ENCODE measurements around the gene CMTR1.

CMTR1 gene, protein sequence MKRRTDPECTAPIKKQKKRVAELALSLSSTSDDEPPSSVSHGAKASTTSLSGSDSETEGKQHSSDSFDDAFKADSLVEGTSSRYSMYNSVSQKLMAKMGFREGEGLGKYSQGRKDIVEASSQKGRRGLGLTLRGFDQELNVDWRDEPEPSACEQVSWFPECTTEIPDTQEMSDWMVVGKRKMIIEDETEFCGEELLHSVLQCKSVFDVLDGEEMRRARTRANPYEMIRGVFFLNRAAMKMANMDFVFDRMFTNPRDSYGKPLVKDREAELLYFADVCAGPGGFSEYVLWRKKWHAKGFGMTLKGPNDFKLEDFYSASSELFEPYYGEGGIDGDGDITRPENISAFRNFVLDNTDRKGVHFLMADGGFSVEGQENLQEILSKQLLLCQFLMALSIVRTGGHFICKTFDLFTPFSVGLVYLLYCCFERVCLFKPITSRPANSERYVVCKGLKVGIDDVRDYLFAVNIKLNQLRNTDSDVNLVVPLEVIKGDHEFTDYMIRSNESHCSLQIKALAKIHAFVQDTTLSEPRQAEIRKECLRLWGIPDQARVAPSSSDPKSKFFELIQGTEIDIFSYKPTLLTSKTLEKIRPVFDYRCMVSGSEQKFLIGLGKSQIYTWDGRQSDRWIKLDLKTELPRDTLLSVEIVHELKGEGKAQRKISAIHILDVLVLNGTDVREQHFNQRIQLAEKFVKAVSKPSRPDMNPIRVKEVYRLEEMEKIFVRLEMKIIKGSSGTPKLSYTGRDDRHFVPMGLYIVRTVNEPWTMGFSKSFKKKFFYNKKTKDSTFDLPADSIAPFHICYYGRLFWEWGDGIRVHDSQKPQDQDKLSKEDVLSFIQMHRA
- long read RNA-seq, full-length matches to known transcripts, result 45 of 58 reads
- long read RNA-seq, partial matches to known transcripts, result 7 of 58 reads
- long read RNA-seq, other reads (novel, unspliced or antisense), result 6 of 58 reads

GRCh38 chr6:37432916-37433656 lies at the start of gene CMTR1:
TSS of gene CMTR1 (plus strand) at chr6:37433221. CDS start at chr6:37435630, 2,409 bp downstream.
- TF ChIP-seq GABPA (IDR thresholded peaks at IDR 0.05; ENCODE audit: low read depth) (no peak), SPI1 (IDR thresholded peaks at IDR 0.05; ENCODE audit: borderline replicate concordance, low read depth) (no peak), POLR2AphosphoS5 (IDR thresholded peaks at IDR 0.05; ENCODE audit: low read depth) (peak; percentile 82), REST (IDR thresholded peaks at IDR 0.05; ENCODE audit: insufficient replicate concordance, low read depth) (peak; percentile 51)
- TF ChIP-seq, protein P1, sequence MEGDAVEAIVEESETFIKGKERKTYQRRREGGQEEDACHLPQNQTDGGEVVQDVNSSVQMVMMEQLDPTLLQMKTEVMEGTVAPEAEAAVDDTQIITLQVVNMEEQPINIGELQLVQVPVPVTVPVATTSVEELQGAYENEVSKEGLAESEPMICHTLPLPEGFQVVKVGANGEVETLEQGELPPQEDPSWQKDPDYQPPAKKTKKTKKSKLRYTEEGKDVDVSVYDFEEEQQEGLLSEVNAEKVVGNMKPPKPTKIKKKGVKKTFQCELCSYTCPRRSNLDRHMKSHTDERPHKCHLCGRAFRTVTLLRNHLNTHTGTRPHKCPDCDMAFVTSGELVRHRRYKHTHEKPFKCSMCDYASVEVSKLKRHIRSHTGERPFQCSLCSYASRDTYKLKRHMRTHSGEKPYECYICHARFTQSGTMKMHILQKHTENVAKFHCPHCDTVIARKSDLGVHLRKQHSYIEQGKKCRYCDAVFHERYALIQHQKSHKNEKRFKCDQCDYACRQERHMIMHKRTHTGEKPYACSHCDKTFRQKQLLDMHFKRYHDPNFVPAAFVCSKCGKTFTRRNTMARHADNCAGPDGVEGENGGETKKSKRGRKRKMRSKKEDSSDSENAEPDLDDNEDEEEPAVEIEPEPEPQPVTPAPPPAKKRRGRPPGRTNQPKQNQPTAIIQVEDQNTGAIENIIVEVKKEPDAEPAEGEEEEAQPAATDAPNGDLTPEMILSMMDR (IDR thresholded peaks at IDR 0.05; ENCODE audit: insufficient read depth, low read length), result no peak

GRCh38 chr6:37388578-37388977 lies 44.4 kb upstream of the CMTR1 start:
- no peak for DNase-seq (ENCODE audit: low read depth in 1 of 2, low spot score in 1 of 2)
- TF ChIP-seq POLR2AphosphoS5 (IDR thresholded peaks at IDR 0.05; ENCODE audit: low read depth) (no peak), SPI1 (IDR thresholded peaks at IDR 0.05; ENCODE audit: borderline replicate concordance, low read depth) (no peak), REST (IDR thresholded peaks at IDR 0.05; ENCODE audit: insufficient replicate concordance, low read depth) (no peak), GABPA (IDR thresholded peaks at IDR 0.05; ENCODE audit: low read depth) (no peak)
- TF ChIP-seq, protein P1 (IDR thresholded peaks at IDR 0.05; ENCODE audit: insufficient read depth, low read length), result no peak
- H3K4me3 ChIP-seq (replicated peaks; ENCODE audit: insufficient read depth, low read length), result no peak overlapping the region
- H3K27me3 ChIP-seq (ENCODE audit: insufficient read depth, poor library complexity, severe bottlenecking), result no peaks in the 10 kb centered on the region
- no peak overlapping the region for H3K27ac ChIP-seq (replicated peaks)

More at GRCh38 chr6:37432916-37433656, at the start of gene CMTR1:
- Histone ChIP-seq H3K4me3 (replicated peaks; ENCODE audit: insufficient read depth, low read length) (peak within 1 kb of the TSS; percentile 72), H3K27ac (replicated peaks) (peak within 1 kb of the TSS; percentile 71), H3K27me3 (ENCODE audit: insufficient read depth, poor library complexity, severe bottlenecking) (no peaks in the 10 kb centered on the region)
- DNase-seq (ENCODE audit: low read depth in 1 of 2, low spot score in 1 of 2), result peak; percentile 84 to 93

DNA sequence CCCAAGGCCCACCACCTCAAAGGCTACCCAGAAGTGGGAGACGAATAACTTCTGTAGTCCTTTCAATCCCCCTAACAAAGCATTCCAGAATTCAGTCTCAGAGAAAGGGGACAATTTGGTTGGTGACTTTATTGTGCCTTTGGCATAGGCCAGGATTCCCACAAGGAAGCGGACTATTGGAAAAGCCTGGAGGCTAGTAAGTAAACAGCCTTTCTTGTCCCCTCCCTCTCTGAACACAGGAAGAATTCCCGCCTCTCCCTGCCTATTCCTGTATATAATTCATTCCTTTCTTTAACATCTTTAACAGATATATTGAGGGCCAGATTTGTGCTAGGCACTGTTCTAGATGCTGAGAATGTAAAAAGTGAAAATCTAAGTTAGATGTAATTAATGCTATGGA lies 43.2 kb upstream of the CMTR1 start:
- DNase-seq (ENCODE audit: low read depth in 1 of 2, low spot score in 1 of 2), result no peak
- Histone ChIP-seq H3K27ac (replicated peaks) (no peak overlapping the region), H3K4me3 (replicated peaks; ENCODE audit: insufficient read depth, low read length) (no peak overlapping the region), H3K27me3 (ENCODE audit: insufficient read depth, poor library complexity, severe bottlenecking) (no peaks in the 10 kb centered on the region)
- TF ChIP-seq GABPA (IDR thresholded peaks at IDR 0.05; ENCODE audit: low read depth) (no peak), POLR2AphosphoS5 (IDR thresholded peaks at IDR 0.05; ENCODE audit: low read depth) (no peak), REST (IDR thresholded peaks at IDR 0.05; ENCODE audit: insufficient replicate concordance, low read depth) (no peak), SPI1 (IDR thresholded peaks at IDR 0.05; ENCODE audit: borderline replicate concordance, low read depth) (no peak)
- TF ChIP-seq, protein P1 (IDR thresholded peaks at IDR 0.05; ENCODE audit: insufficient read depth, low read length), result no peak
